Mesendoderm (in vitro differentiated cells): ENCODE results near the gene FBH1.

Experiments
- DNase-seq: peaks from one replicate; pipeline ENCODE4 v3.0.0; 2013
- H2AK5ac ChIP-seq: 2 replicates; pipeline ENCODE4 v1.6.1; 2013; ENCODE audit warnings: low read length, inconsistent platforms
- H2BK120ac ChIP-seq: 2 replicates; pipeline ENCODE4 v1.6.1; 2013; ENCODE audit warnings: low read depth, mild to moderate bottlenecking, low read length, moderate library complexity, mixed read lengths
- H2BK15ac ChIP-seq: replicated peaks from 2 replicates; pipeline ENCODE4 v1.6.1; 2013; ENCODE audit warnings: low read depth, mild to moderate bottlenecking, moderate library complexity
- H2BK5ac ChIP-seq: 2 replicates; pipeline ENCODE4 v1.6.1; 2013; ENCODE audit warnings: low read length, inconsistent platforms
- H3K18ac ChIP-seq: 2 replicates; pipeline ENCODE4 v1.6.1; 2013; ENCODE audit warnings: mild to moderate bottlenecking, low read length, mixed read lengths
- H3K23ac ChIP-seq: one replicate; pipeline ENCODE4 v1.6.1; 2013; ENCODE audit warnings: low read length
- H3K27ac ChIP-seq: 2 replicates; pipeline ENCODE4 v1.5.1; 2013; ENCODE audit warnings: low read depth, mild to moderate bottlenecking, inconsistent platforms, low read length, moderate library complexity
- H3K27me3 ChIP-seq: 2 replicates; pipeline ENCODE4 v1.6.1; 2013; ENCODE audit warnings: low read length, control low read depth, mild to moderate bottlenecking, inconsistent platforms; ENCODE audit not compliant: insufficient read depth, poor library complexity
- H3K36me3 ChIP-seq: 2 replicates; pipeline ENCODE4 v1.6.1; 2013; ENCODE audit warnings: low read length, inconsistent platforms; ENCODE audit not compliant: control insufficient read depth, insufficient read depth
- H3K4ac ChIP-seq: one replicate; pipeline ENCODE4 v1.6.1; 2013; ENCODE audit warnings: low read depth, mild to moderate bottlenecking, low read length, moderate library complexity
- H3K4me1 ChIP-seq: 2 replicates; pipeline ENCODE4 v1.6.1; 2013; ENCODE audit warnings: low read depth, low read length, inconsistent platforms; ENCODE audit not compliant: control insufficient read depth
- H3K4me2 ChIP-seq: 2 replicates; pipeline ENCODE4 v1.6.1; 2013; ENCODE audit warnings: low read length
- H3K4me3 ChIP-seq: 2 replicates; pipeline ENCODE4 v1.5.1; 2013; ENCODE audit warnings: mild to moderate bottlenecking, low read length
- H3K56ac ChIP-seq: one replicate; pipeline ENCODE4 v1.6.1; 2013; ENCODE audit warnings: low read length
- H3K79me1 ChIP-seq: 2 replicates; pipeline ENCODE4 v1.6.1; 2013; ENCODE audit warnings: low read length, inconsistent platforms
- H3K79me2 ChIP-seq: 2 replicates; pipeline ENCODE4 v1.6.1; 2013; ENCODE audit warnings: mild to moderate bottlenecking, low read length; ENCODE audit not compliant: control insufficient read depth, insufficient read depth
- H3K9ac ChIP-seq: 2 replicates; pipeline ENCODE4 v1.6.1; 2013; ENCODE audit warnings: low read length, inconsistent platforms
- H4K5ac ChIP-seq: one replicate; pipeline ENCODE4 v1.6.1; 2013; ENCODE audit warnings: low read length
- H4K8ac ChIP-seq: one replicate; pipeline ENCODE4 v1.6.1; 2013; ENCODE audit warnings: low read depth, mild to moderate bottlenecking, control low read depth, low read length, moderate library complexity
- WGBS: extraction: QIAGEN DNeasy Blood & Tissue Kit; methylation state at CpG from one replicate; pipeline ENCODE4 v1.1.7; 2013; ENCODE audit warnings: low lambda C conversion rate, missing lambda C conversion rate; ENCODE audit not compliant: insufficient coverage; ENCODE audit errors: extremely low coverage; 5-methylcytosine and 5-hydroxymethylcytosine counted together

Gene FBH1

GRCh38 chr10:5929442-5929841 is 39.4 kb downstream of the FBH1 start:
- Histone ChIP-seq H3K23ac (no peak overlapping the region), H3K4ac (no peak overlapping the region), H3K27ac (no peak overlapping the region), H2BK15ac (no peak overlapping the region), H2BK120ac (no peak overlapping the region), H3K4me2 (no peak overlapping the region), H3K56ac (no peak overlapping the region), H3K36me3 (peaks cover 14% of the 10 kb centered on the region), H4K8ac (no peak overlapping the region), H3K4me1 (no peaks in the 10 kb centered on the region), H3K9ac (no peak overlapping the region), H2BK5ac (no peak overlapping the region), H3K79me2 (no peaks in the 10 kb centered on the region), H2AK5ac (no peak overlapping the region), H3K4me3 (no peak overlapping the region), H3K27me3 (no peaks in the 10 kb centered on the region), H3K18ac (no peak overlapping the region), H4K5ac (no peak overlapping the region), H3K79me1 (no peaks in the 10 kb centered on the region)
- no peak for DNase-seq
- no CpG with 5 or more reads among the region's 8 CpGs for WGBS

GRCh38 chr10:5930272-5930671 is 40.2 kb downstream of the FBH1 start:
- no peak overlapping the region for H2BK120ac ChIP-seq
- H2AK5ac ChIP-seq = no peak overlapping the region
- H2BK5ac ChIP-seq = no peak overlapping the region
- H3K4me3 ChIP-seq = no peak overlapping the region
- H4K5ac ChIP-seq = no peak overlapping the region
- no peak overlapping the region for H2BK15ac ChIP-seq
- H4K8ac ChIP-seq = no peak overlapping the region
- H3K4me2 ChIP-seq = no peak overlapping the region
- H3K4me1 ChIP-seq = no peaks in the 10 kb centered on the region
- DNase-seq = no peak
- H3K79me1 ChIP-seq = no peaks in the 10 kb centered on the region
- H3K36me3 ChIP-seq = peaks cover 11% of the 10 kb centered on the region
- no CpG with 5 or more reads among the region's 11 CpGs for WGBS
- H3K79me2 ChIP-seq = no peaks in the 10 kb centered on the region
- H3K56ac ChIP-seq = no peak overlapping the region
- H3K18ac ChIP-seq = no peak overlapping the region
- H3K27ac ChIP-seq = no peak overlapping the region
- H3K4ac ChIP-seq = no peak overlapping the region
- H3K23ac ChIP-seq = no peak overlapping the region
- no peak overlapping the region for H3K9ac ChIP-seq
- H3K27me3 ChIP-seq = no peaks in the 10 kb centered on the region

GRCh38 chr10:5932345-5932744 is 42.3 kb downstream of the FBH1 start:
- Histone ChIP-seq H3K4me3 (no peak overlapping the region), H3K23ac (no peak overlapping the region), H3K18ac (no peak overlapping the region), H3K36me3 (peaks cover 11% of the 10 kb centered on the region), H3K79me2 (no peaks in the 10 kb centered on the region), H3K27me3 (no peaks in the 10 kb centered on the region), H2BK120ac (no peak overlapping the region), H3K9ac (no peak overlapping the region), H3K4me1 (no peaks in the 10 kb centered on the region), H3K56ac (no peak overlapping the region), H2BK15ac (no peak overlapping the region), H3K27ac (no peak overlapping the region), H3K4ac (no peak overlapping the region), H3K79me1 (no peaks in the 10 kb centered on the region), H2AK5ac (no peak overlapping the region), H3K4me2 (no peak overlapping the region), H4K5ac (no peak overlapping the region), H4K8ac (no peak overlapping the region), H2BK5ac (no peak overlapping the region)
- WGBS = no CpG with 5 or more reads among the region's 5 CpGs
- DNase-seq = no peak

- H3K79me2 ChIP-seq = no peaks in the 10 kb centered on the region
- no peak overlapping the region for H3K4me2 ChIP-seq
- no peak for DNase-seq
- H3K9ac ChIP-seq = no peak overlapping the region
- H4K8ac ChIP-seq = no peak overlapping the region
- H4K5ac ChIP-seq = no peak overlapping the region
- no peak overlapping the region for H3K56ac ChIP-seq
- H3K36me3 ChIP-seq = peaks cover 10% of the 10 kb centered on the region
- no peak overlapping the region for H2BK5ac ChIP-seq
- no peak overlapping the region for H2AK5ac ChIP-seq
- WGBS = no CpG with 5 or more reads among the region's 14 CpGs
- no peak overlapping the region for H3K4ac ChIP-seq
- H3K79me1 ChIP-seq = no peaks in the 10 kb centered on the region
- no peak overlapping the region for H3K18ac ChIP-seq
- no peak overlapping the region for H2BK120ac ChIP-seq
- no peak overlapping the region for H2BK15ac ChIP-seq
- H3K4me1 ChIP-seq = no peaks in the 10 kb centered on the region
- no peak overlapping the region for H3K27ac ChIP-seq
- no peak overlapping the region for H3K4me3 ChIP-seq
- H3K27me3 ChIP-seq = no peaks in the 10 kb centered on the region
- no peak overlapping the region for H3K23ac ChIP-seq
These were observed 44.0 kb downstream of the FBH1 start for GRCh38 chr10:5933909-5934546.

GRCh38 chr10:5935628-5936027 is 45.6 kb downstream of the FBH1 start:
- Histone ChIP-seq H2BK5ac (no peak overlapping the region), H4K5ac (no peak overlapping the region), H3K18ac (no peak overlapping the region), H3K79me2 (no peaks in the 10 kb centered on the region), H3K9ac (no peak overlapping the region), H3K27ac (no peak overlapping the region), H4K8ac (no peak overlapping the region), H3K4me1 (no peaks in the 10 kb centered on the region), H2AK5ac (no peak overlapping the region), H2BK15ac (no peak overlapping the region), H3K36me3 (peaks cover 8% of the 10 kb centered on the region), H3K4me2 (no peak overlapping the region), H3K56ac (no peak overlapping the region), H3K79me1 (no peaks in the 10 kb centered on the region), H3K4ac (no peak overlapping the region), H3K27me3 (no peaks in the 10 kb centered on the region), H3K23ac (no peak overlapping the region), H2BK120ac (no peak overlapping the region), H3K4me3 (no peak overlapping the region)
- no peak for DNase-seq
- no CpG with 5 or more reads among the region's 10 CpGs for WGBS

GRCh38 chr10:5937016-5937415 is 47.0 kb downstream of the FBH1 start:
- no peak overlapping the region for H3K4me3 ChIP-seq
- DNase-seq = no peak
- no peak overlapping the region for H2BK5ac ChIP-seq
- H2BK120ac ChIP-seq = no peak overlapping the region
- H3K4me1 ChIP-seq = no peaks in the 10 kb centered on the region
- no peaks in the 10 kb centered on the region for H3K79me1 ChIP-seq
- no peak overlapping the region for H3K4me2 ChIP-seq
- WGBS = no CpG with 5 or more reads among the region's 18 CpGs
- no peak overlapping the region for H3K27ac ChIP-seq
- H3K4ac ChIP-seq = no peak overlapping the region
- no peak overlapping the region for H4K5ac ChIP-seq
- no peaks in the 10 kb centered on the region for H3K79me2 ChIP-seq
- peaks cover 4% of the 10 kb centered on the region for H3K36me3 ChIP-seq
- no peak overlapping the region for H2AK5ac ChIP-seq
- H3K27me3 ChIP-seq = no peaks in the 10 kb centered on the region
- H3K9ac ChIP-seq = no peak overlapping the region
- H2BK15ac ChIP-seq = no peak overlapping the region
- no peak overlapping the region for H3K18ac ChIP-seq
- no peak overlapping the region for H3K23ac ChIP-seq
- H3K56ac ChIP-seq = no peak overlapping the region
- H4K8ac ChIP-seq = no peak overlapping the region
